Neural cell (in vitro differentiated cells): Measurements from ENCODE around the gene ARFRP1. TPM values are rescaled to one million over a fixed set of nuclear protein-coding genes. Genes with fewer than 3 reads are reported as not detected.

Experiments
- H2AFZ ChIP-seq: fragments of 200-600, 300-800 bp; sonication (generic), shearing (Covaris generic); 2 replicates; pipeline ENCODE4 v1.6.0; 2014; ENCODE audit warnings: low read depth, mild to moderate bottlenecking, antibody characterized with exemption, low read length, moderate library complexity
- H3F3A ChIP-seq: fragments of 200-600 bp; shearing (Covaris generic); 2 replicates; pipeline ENCODE4 v1.6.1; 2016; ENCODE audit warnings: mild to moderate bottlenecking, moderate library complexity, mixed read lengths, antibody characterized with exemption, low read length; ENCODE audit not compliant: insufficient read depth, poor library complexity, severe bottlenecking
- H3K27ac ChIP-seq: fragments of 200-600, 300-800 bp; sonication (generic), shearing (Covaris generic); 2 replicates; pipeline ENCODE4 v1.5.1; 2014; ENCODE audit warnings: mild to moderate bottlenecking, low read length, moderate library complexity
- H3K27me3 ChIP-seq: fragments of 300-800, 200-600 bp; sonication (generic), shearing (Covaris generic); 2 replicates; pipeline ENCODE4 v1.6.0; 2014; ENCODE audit warnings: mild to moderate bottlenecking, low read depth, low read length, moderate library complexity; ENCODE audit not compliant: insufficient read depth
- H3K36me3 ChIP-seq: fragments of 300-800, 200-600 bp; sonication (generic), shearing (Covaris generic); 2 replicates; pipeline ENCODE4 v1.5.1; 2014; ENCODE audit warnings: mild to moderate bottlenecking, antibody characterized with exemption, low read length, moderate library complexity; ENCODE audit not compliant: insufficient read depth
- H3K4me2 ChIP-seq: fragments of 300-800, 200-600 bp; sonication (generic), shearing (Covaris generic); 2 replicates; pipeline ENCODE4 v1.6.0; 2014; ENCODE audit warnings: mild to moderate bottlenecking, low read length
- H3K4me3 ChIP-seq: fragments of 300-800, 200-600 bp; sonication (generic), shearing (Covaris generic); 2 replicates; pipeline ENCODE4 v1.5.1; 2014; ENCODE audit warnings: mild to moderate bottlenecking, low read length, moderate library complexity
- H3K79me2 ChIP-seq: fragments of 200-600 bp; shearing (Covaris generic); replicated peaks from 2 replicates; pipeline ENCODE4 v1.6.0; 2014; ENCODE audit warnings: mild to moderate bottlenecking, low read length, moderate library complexity; ENCODE audit not compliant: insufficient read depth
- H3K9ac ChIP-seq: fragments of 300-800, 200-600 bp; sonication (generic), shearing (Covaris generic); 2 replicates; pipeline ENCODE4 v1.6.1; 2016; ENCODE audit warnings: mild to moderate bottlenecking, low read length, mixed read lengths
- H3K9me2 ChIP-seq: fragments of 200-600 bp; shearing (Covaris generic); 2 replicates; pipeline ENCODE4 v1.6.1; 2016; ENCODE audit warnings: mild to moderate bottlenecking, low read length, mixed read lengths; ENCODE audit not compliant: insufficient read depth
- H3K9me3 ChIP-seq: fragments of 200-600, 300-800 bp; sonication (generic), shearing (Covaris generic); 2 replicates; pipeline ENCODE4 v1.6.1; 2016; ENCODE audit warnings: mild to moderate bottlenecking, mixed run types, low read length, moderate library complexity, mixed read lengths
- H4K20me1 ChIP-seq: fragments of 200-600 bp; shearing (Covaris generic); 2 replicates; pipeline ENCODE4 v1.6.1; 2016; ENCODE audit warnings: mild to moderate bottlenecking, mixed run types; ENCODE audit not compliant: insufficient read depth
- EP300 ChIP-seq: fragments of 450-650 bp; conservative IDR thresholded peaks from 2 replicates; pipeline ENCODE4 v1.6.1; 2014; ENCODE audit warnings: antibody characterized with exemption, mild to moderate bottlenecking, moderate library complexity; ENCODE audit not compliant: poor library complexity, severe bottlenecking
- EZH2 ChIP-seq: fragments of 200-600, 300-800 bp; shearing (Covaris generic), sonication (generic); IDR thresholded peaks from 2 replicates; pipeline ENCODE4 v1.6.1; 2014; ENCODE audit warnings: antibody characterized with exemption, low read length, borderline replicate concordance, mild to moderate bottlenecking; ENCODE audit not compliant: insufficient read depth, poor library complexity, severe bottlenecking
- POLR2AphosphoS5 ChIP-seq: IDR thresholded peaks from 2 replicates; pipeline ENCODE4 v1.6.1; 2012
- RAD21 ChIP-seq: fragments of 450-650 bp; conservative IDR thresholded peaks from 2 replicates; pipeline ENCODE4 v1.6.1; 2014; ENCODE audit warnings: antibody characterized with exemption, mild to moderate bottlenecking, moderate library complexity
- SMC3 ChIP-seq: fragments of 450-650 bp; conservative IDR thresholded peaks from 2 replicates; pipeline ENCODE4 v1.6.1; 2014; ENCODE audit warnings: antibody characterized with exemption, mild to moderate bottlenecking, moderate library complexity; ENCODE audit not compliant: poor library complexity
- TAF1 ChIP-seq: IDR thresholded peaks from 2 replicates; pipeline ENCODE4 v1.6.1; 2012; ENCODE audit warnings: low read depth
- polyA plus RNA-seq: library from polyadenylated mRNA; depleted of rRNA; stranded (reverse); fragments of >200 nt; gene quantifications from 2 replicates; pipeline ENCODE4 v1.2.3, GENCODE V29; 2014
- TF ChIP-seq, protein P1 (sequence below): fragments of 450-650 bp; IDR thresholded peaks from 2 replicates; pipeline ENCODE4 v1.5.1; 2014; ENCODE audit warnings: antibody characterized with exemption, mild to moderate bottlenecking, moderate library complexity; ENCODE audit not compliant: poor library complexity, severe bottlenecking

The ARFRP1 gene
- polyA plus RNA-seq, 1 donor from 2014 or later = 70.9 TPM

DNA sequence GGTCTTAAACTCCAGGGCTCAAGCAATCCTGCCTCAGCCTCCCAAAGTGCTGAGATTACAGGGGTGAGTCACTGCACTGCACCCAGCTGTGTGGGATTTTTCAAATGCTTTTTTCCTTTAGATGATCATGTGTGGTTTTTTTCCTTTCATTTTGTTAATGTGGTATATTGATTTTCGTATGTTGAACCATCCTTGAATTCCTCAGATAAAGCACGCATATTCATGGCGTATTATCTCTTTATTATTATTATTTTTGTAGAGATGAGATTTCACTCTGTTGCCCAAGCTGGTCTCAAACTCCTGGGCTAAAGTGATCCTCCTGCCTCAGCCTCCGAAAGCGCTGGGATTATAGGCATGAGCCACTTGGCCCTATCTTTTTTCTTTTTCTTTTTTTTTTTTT lies 7.1 kb upstream of the ARFRP1 start:
- no peak overlapping the region for H2AFZ ChIP-seq
- H3K9me2 ChIP-seq = no peaks in the 10 kb centered on the region
- no peaks in the 10 kb centered on the region for H3K9me3 ChIP-seq
- peaks cover 32% of the 10 kb centered on the region for H3K79me2 ChIP-seq
- no peak overlapping the region for H3K9ac ChIP-seq
- H3K4me2 ChIP-seq = no peak overlapping the region
- peaks cover 6% of the 10 kb centered on the region for H3K36me3 ChIP-seq
- no peaks in the 10 kb centered on the region for H3F3A ChIP-seq
- H3K27me3 ChIP-seq = no peaks in the 10 kb centered on the region
- no peak overlapping the region for H3K27ac ChIP-seq
- TF ChIP-seq RAD21 (no peak), EP300 (no peak)
- no peaks in the 10 kb centered on the region for H4K20me1 ChIP-seq
- no peak overlapping the region for H3K4me3 ChIP-seq

- H3K27me3 ChIP-seq = no peaks in the 10 kb centered on the region
- no peak overlapping the region for H3K4me2 ChIP-seq
- H3F3A ChIP-seq = no peaks in the 10 kb centered on the region
- TF ChIP-seq, protein P1, sequence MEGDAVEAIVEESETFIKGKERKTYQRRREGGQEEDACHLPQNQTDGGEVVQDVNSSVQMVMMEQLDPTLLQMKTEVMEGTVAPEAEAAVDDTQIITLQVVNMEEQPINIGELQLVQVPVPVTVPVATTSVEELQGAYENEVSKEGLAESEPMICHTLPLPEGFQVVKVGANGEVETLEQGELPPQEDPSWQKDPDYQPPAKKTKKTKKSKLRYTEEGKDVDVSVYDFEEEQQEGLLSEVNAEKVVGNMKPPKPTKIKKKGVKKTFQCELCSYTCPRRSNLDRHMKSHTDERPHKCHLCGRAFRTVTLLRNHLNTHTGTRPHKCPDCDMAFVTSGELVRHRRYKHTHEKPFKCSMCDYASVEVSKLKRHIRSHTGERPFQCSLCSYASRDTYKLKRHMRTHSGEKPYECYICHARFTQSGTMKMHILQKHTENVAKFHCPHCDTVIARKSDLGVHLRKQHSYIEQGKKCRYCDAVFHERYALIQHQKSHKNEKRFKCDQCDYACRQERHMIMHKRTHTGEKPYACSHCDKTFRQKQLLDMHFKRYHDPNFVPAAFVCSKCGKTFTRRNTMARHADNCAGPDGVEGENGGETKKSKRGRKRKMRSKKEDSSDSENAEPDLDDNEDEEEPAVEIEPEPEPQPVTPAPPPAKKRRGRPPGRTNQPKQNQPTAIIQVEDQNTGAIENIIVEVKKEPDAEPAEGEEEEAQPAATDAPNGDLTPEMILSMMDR = no peak
- TF ChIP-seq SMC3 = no peak
- TF ChIP-seq POLR2AphosphoS5 = no peak
- TF ChIP-seq TAF1 = no peak
- TF ChIP-seq EZH2 = no peak
- TF ChIP-seq EP300 = no peak
- peaks cover 6% of the 10 kb centered on the region for H3K36me3 ChIP-seq
- peaks cover 42% of the 10 kb centered on the region for H3K79me2 ChIP-seq
- H3K9ac ChIP-seq = no peak overlapping the region
- H3K27ac ChIP-seq = no peak overlapping the region
- H3K4me3 ChIP-seq = no peak overlapping the region
- no peak overlapping the region for H2AFZ ChIP-seq
- no peaks in the 10 kb centered on the region for H4K20me1 ChIP-seq
- H3K9me3 ChIP-seq = no peaks in the 10 kb centered on the region
- no peaks in the 10 kb centered on the region for H3K9me2 ChIP-seq
Observed at GRCh38 chr20:63712191-63712590, 4.4 kb upstream of the ARFRP1 start.

- H3K9me2 ChIP-seq = no peaks in the 10 kb centered on the region
- H3K36me3 ChIP-seq = peaks cover 6% of the 10 kb centered on the region
- H3F3A ChIP-seq = no peaks in the 10 kb centered on the region
Observed at GRCh38 chr20:63711085-63711645, 3.4 kb upstream of the ARFRP1 start.

More at GRCh38 chr20:63711085-63711645, 3.4 kb upstream of the ARFRP1 start:
- Histone ChIP-seq H3K9me3 (no peaks in the 10 kb centered on the region), H3K79me2 (peaks cover 45% of the 10 kb centered on the region), H4K20me1 (no peaks in the 10 kb centered on the region), H3K27me3 (no peaks in the 10 kb centered on the region), H3K4me2 (no peak overlapping the region), H3K9ac (no peak overlapping the region), H3K4me3 (no peak overlapping the region), H2AFZ (no peak overlapping the region), H3K27ac (no peak overlapping the region)
- TF ChIP-seq, protein P1 = no peak
- TF ChIP-seq RAD21 (no peak), EZH2 (no peak), POLR2AphosphoS5 (no peak), SMC3 (no peak)
